Measurements from ENCODE around the gene C17orf58. TPM values are rescaled to one million over a fixed set of nuclear protein-coding genes. Genes with fewer than 3 reads are reported as not detected.

C17orf58 gene
- total RNA-seq, 1 experiment from 2014 or later: 14.4 TPM

- Mint-ChIP-seq H3K27me3 (ENCODE audit: insufficient read depth, unreplicated experiment) (no peaks in the 10 kb centered on the region), H3K27ac (ENCODE audit: unreplicated experiment) (no peak overlapping the region), H3K4me1 (ENCODE audit: low read depth, unreplicated experiment) (no peaks in the 10 kb centered on the region), H3K9me3 (ENCODE audit: unreplicated experiment) (no peaks in the 10 kb centered on the region), H3K4me3 (ENCODE audit: unreplicated experiment) (no peak overlapping the region), H3K36me3 (ENCODE audit: insufficient read depth, unreplicated experiment) (peaks cover 83% of the 10 kb centered on the region)
- Histone ChIP-seq H3K36me3 (ENCODE audit: control insufficient read depth, insufficient read depth, low read length) (peaks cover 2% of the 10 kb centered on the region; the same call in 1 of the 2 replicates), H3K9me3 (no peaks in the 10 kb centered on the region), H3K4me1 (no peaks in the 10 kb centered on the region), H3K4me3 (ENCODE audit: low read depth, low read length) (no peak overlapping the region), H3K27me3 (replicated peaks; ENCODE audit: control insufficient read depth, insufficient read depth, low read length) (no peaks in the 10 kb centered on the region)
- TF ChIP-seq CTCF (IDR thresholded peaks at IDR 0.05; ENCODE audit: insufficient read depth in 1 of 2, low read depth in 1 of 2, low read length in 1 of 2, severe bottlenecking in 1 of 2, unreplicated experiment in 1 of 2): no peak
- intact Hi-C loops (cut with micrococcal nuclease; ENCODE audit: unreplicated experiment): no loop called here
- BruUV-seq (replicated peaks): no TSS peak
- no peak for DNase-seq
- POLR2A ChIA-PET: no interaction called here
- CTCF ChIA-PET: interaction anchor here (1.3 kb wide), 1 partner anchor 55 kb away, joined by 3 read pairs; no protein-coding TSS in a partner anchor
These were observed 49.8 kb downstream of the C17orf58 start for GRCh38 chr17:67946513-67946912.

GRCh38 chr17:67944035-67944434, 52.2 kb downstream of the C17orf58 start:
- peaks cover 83% of the 10 kb centered on the region for H3K36me3 Mint-ChIP-seq (ENCODE audit: insufficient read depth, unreplicated experiment)

DNA sequence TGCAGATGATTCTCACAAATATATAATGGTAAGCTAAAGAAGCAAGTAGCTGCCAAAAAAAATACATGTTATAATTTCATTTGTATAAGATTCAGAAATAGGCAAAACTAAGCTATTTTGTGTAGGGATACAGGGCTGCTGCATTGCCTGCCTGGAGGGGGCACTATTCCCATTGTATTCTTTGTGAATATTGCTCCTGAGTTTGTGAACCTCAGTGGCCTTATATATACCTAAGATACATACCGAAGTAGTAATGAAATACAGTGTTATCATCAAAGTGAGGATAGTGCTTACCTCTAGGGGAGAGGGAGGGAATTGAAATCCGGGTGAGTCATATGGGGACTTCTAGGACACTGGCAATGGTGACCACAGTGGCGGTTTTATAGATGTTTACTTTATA, 53.5 kb downstream of the C17orf58 start:
- peak in 1 of 2 experiments; percentile 22 for DNase-seq
- peak; percentile 18 to 41 for TF ChIP-seq CTCF (IDR thresholded peaks at IDR 0.05; ENCODE audit: insufficient read depth in 1 of 2, low read depth in 1 of 2, low read length in 1 of 2, severe bottlenecking in 1 of 2, unreplicated experiment in 1 of 2)
- H3K4me1 ChIP-seq: no peaks in the 10 kb centered on the region
- Mint-ChIP-seq H3K27ac (ENCODE audit: unreplicated experiment) (no peak overlapping the region), H3K4me1 (ENCODE audit: low read depth, unreplicated experiment) (no peaks in the 10 kb centered on the region), H3K27me3 (ENCODE audit: insufficient read depth, unreplicated experiment) (no peaks in the 10 kb centered on the region), H3K9me3 (ENCODE audit: unreplicated experiment) (no peaks in the 10 kb centered on the region), H3K4me3 (ENCODE audit: unreplicated experiment) (no peak overlapping the region), H3K36me3 (ENCODE audit: insufficient read depth, unreplicated experiment) (peaks cover 81% of the 10 kb centered on the region)
- H3K36me3 ChIP-seq (ENCODE audit: control insufficient read depth, insufficient read depth, low read length): peaks cover 2% of the 10 kb centered on the region
- no peaks in the 10 kb centered on the region for H3K27me3 ChIP-seq (replicated peaks; ENCODE audit: control insufficient read depth, insufficient read depth, low read length)
- intact Hi-C loops (cut with micrococcal nuclease; ENCODE audit: unreplicated experiment): no loop called here
- H3K4me3 ChIP-seq (ENCODE audit: low read depth, low read length): no peak overlapping the region
- CTCF ChIA-PET: interaction anchor here (0.8 to 1.5 kb wide), 2 partner anchors 13 to 17 kb away, joined by 4 to 6 read pairs; no protein-coding TSS in a partner anchor
- BruUV-seq (replicated peaks): no TSS peak
- POLR2A ChIA-PET: interaction anchor here (0.6 kb wide), 1 partner anchor 19 kb away, joined by 3 read pairs; no protein-coding TSS in a partner anchor
- no peaks in the 10 kb centered on the region for H3K9me3 ChIP-seq

More at GRCh38 chr17:67944035-67944434, 52.2 kb downstream of the C17orf58 start:
- no peak overlapping the region for H3K4me3 ChIP-seq (ENCODE audit: low read depth, low read length)
- no peaks in the 10 kb centered on the region for H3K4me1 ChIP-seq
- H3K27me3 ChIP-seq (replicated peaks; ENCODE audit: control insufficient read depth, insufficient read depth, low read length): no peaks in the 10 kb centered on the region
- CTCF ChIA-PET: no interaction called here
- Mint-ChIP-seq H3K4me3 (ENCODE audit: unreplicated experiment) (no peak overlapping the region), H3K4me1 (ENCODE audit: low read depth, unreplicated experiment) (no peaks in the 10 kb centered on the region), H3K9me3 (ENCODE audit: unreplicated experiment) (no peaks in the 10 kb centered on the region), H3K27ac (ENCODE audit: unreplicated experiment) (no peak overlapping the region), H3K27me3 (ENCODE audit: insufficient read depth, unreplicated experiment) (no peaks in the 10 kb centered on the region)
- POLR2A ChIA-PET: no interaction called here
- intact Hi-C loops (cut with micrococcal nuclease; ENCODE audit: unreplicated experiment): no loop called here
- DNase-seq: no peak
- peaks cover 2% of the 10 kb centered on the region for H3K36me3 ChIP-seq (ENCODE audit: control insufficient read depth, insufficient read depth, low read length)
- no peak for TF ChIP-seq CTCF (IDR thresholded peaks at IDR 0.05; ENCODE audit: insufficient read depth in 1 of 2, low read depth in 1 of 2, low read length in 1 of 2, severe bottlenecking in 1 of 2, unreplicated experiment in 1 of 2)
- no TSS peak for BruUV-seq (replicated peaks)
- no peaks in the 10 kb centered on the region for H3K9me3 ChIP-seq

Other genes starting within 250 kb of the C17orf58 start
- gene BPTF, start 171.0 kb downstream of the C17orf58 start, total RNA-seq (2022): 96.5 and 101 TPM in 2 replicates
- 324 and 339 TPM in 2 replicates for gene KPNA2, start 39.3 kb upstream of the C17orf58 start, total RNA-seq (2022)

Measured in Caco-2 (cell line).